ENCODE measurements around the gene PEX11G. TPM values are rescaled to one million over a fixed set of nuclear protein-coding genes. Genes with fewer than 3 reads are reported as not detected.
"Not testable (repeated sequence)": the region's sequence is repeated elsewhere in the genome, so short reads cannot be mapped to it uniquely, and the experiment has no call there.

Gene PEX11G
- total RNA-seq, 1 experiment from 2014 or later = 6.7 TPM

DNA sequence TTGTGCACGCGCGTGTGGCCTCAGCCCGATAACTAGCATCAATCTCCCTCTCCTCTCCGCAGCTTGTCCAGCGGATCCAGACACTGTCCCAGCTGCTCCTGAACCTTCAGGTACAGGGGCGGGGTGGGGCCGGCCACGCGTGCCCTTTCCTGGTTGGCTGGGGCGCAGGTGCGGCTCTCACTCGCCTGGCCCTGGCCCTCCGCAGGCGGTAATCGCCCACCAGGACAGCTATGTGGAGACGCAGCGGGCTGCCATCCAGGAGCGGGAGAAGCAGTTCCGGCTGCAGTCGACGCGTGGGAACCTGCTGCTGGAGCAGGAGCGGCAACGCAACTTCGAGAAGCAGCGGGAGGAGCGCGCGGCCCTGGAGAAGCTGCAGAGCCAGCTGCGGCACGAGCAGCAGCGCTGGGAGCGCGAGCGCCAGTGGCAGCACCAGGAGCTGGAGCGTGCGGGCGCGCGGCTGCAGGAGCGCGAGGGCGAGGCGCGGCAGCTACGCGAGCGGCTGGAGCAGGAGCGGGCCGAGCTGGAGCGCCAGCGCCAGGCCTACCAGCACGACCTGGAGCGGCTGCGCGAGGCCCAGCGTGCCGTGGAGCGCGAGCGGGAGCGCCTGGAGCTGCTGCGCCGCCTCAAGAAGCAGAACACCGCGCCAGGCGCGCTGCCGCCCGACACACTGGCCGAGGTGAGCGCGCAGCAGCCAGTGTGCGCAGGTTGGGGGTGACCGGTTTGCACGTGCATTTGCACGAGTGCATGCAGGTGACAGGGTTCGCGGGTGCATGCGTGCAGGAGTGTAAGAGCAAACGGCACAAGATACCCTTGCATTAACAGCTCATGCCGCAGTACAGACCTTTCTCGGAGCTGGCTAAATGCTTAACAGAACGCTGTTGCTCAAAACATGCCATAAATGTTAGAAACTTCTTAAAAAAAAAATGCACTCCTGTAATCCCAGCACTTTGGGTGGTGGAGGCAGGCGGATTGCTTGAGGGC is 21.5 kb downstream of the PEX11G start:
- no peak for DNase-seq (ENCODE audit: low spot score)

DNA sequence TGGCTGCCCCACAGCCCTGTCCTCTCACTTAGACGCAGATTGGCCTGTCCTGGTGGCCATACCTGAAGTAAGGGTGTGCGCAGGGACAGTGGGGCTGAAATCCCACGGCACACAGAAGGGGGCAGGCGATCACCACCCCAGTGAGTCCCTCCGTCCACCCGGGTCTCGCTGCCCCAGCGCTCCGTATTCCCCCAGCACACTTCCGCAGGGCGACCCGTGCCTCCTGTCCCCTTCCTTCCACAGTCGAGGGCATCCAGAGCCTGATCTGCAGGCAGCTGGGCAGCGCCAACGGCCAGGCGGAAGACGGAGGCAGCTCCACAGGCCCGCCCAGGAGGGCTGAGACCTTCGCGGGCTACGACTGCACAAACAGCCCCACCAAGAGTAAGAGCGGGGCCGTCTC is 25.3 kb downstream of the PEX11G start:
- no peak for DNase-seq (ENCODE audit: low spot score)

DNA sequence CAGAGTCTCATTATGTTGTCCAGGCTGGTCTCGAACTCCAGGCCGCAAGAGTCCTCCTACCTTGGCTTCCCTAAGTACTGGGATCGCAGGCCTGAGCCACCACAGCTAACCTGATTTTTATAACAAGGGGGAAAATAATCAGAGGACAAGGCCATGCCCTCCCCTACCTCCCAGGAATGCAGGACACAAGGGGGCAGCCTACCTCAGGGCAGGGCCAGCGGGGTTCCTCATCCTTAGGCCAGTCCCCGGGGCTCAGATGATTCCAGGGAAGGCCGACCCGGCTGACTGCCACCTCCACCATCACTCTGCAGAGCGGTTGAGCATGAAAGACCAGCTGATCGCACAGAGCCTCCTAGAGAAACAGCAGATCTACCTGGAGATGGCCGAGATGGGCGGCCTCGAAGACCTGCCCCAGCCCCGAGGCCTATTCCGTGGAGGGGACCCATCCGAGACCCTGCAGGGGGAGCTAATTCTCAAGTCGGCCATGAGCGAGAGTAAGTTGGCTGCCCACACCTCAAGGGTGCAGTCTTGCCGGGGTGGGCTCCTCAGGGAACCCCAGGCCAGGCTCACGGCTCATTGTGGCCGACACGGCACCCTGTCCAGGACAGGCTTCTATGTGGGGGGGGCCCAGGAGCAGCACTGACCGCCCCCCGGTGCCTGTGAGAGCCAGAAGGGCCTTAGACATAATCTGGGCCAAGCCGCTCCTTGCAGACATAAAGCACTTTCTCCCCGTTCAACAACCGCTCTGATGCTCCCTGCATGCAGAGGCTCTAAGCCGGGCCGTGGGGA is 26.8 kb downstream of the PEX11G start:
- DNase-seq (ENCODE audit: low spot score) = no peak

DNA sequence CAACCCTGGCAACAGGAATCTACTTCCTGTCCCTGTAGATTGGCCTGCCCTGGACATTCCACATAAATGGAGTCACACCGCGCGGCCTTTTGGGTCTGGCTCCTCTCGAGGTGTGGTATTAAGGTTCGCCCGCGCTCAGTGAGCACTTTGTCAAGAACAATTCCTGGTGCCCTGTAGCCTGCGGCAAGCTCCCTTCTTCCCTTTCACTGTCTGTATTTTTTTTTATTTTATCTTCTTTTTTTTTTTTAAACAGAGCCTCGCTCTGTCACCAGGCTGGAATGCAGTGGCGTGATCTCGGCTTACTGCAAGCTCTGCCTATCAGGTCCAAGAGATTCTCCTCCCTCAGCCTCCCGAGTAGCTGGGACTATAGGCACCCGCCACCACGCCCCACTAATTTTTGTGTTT is 28.3 kb downstream of the PEX11G start:
- peak; percentile 91 for DNase-seq (ENCODE audit: low spot score)

DNA sequence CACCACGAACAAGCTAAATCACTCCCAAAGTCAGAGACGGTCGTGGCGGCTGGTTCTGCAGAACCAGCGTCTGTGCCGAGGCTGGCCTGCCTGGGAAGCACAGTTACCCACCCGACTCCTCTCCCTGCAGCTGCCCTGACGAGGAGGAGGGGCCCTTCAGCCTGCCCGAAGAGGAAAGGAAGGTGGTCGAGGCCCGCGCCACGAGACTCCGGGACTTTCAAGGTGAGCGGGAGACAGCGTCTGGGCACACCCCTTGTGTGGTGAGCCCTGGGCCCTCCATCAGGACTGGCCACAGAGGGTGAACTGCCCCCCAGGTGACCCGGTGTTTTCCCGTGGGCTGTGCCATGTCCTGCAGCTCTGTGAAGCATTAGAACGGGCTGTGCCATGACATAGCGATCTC is 29.1 kb downstream of the PEX11G start:
- DNase-seq (ENCODE audit: low spot score) = no peak

DNA sequence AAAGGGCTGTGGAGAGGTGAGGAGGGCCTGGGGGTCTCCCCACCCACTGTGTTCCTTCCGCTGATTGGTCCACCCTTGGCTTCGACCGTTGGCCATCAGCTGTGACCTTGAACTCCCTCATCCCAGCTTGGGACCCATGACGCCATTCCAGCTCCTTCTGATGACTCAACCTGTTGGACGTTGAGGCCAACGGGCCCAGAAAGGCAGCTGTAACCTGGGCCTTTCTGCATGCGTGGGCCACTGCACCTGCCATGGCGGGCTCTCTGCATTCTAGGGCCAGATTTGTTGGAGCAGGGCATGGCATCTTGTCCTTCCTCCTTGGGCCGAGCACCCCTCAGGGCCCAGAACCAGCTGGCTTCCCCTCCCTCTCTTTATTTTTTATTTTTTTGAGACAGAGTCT is 30.2 kb downstream of the PEX11G start:
- DNase-seq (ENCODE audit: low spot score) = no peak

DNA sequence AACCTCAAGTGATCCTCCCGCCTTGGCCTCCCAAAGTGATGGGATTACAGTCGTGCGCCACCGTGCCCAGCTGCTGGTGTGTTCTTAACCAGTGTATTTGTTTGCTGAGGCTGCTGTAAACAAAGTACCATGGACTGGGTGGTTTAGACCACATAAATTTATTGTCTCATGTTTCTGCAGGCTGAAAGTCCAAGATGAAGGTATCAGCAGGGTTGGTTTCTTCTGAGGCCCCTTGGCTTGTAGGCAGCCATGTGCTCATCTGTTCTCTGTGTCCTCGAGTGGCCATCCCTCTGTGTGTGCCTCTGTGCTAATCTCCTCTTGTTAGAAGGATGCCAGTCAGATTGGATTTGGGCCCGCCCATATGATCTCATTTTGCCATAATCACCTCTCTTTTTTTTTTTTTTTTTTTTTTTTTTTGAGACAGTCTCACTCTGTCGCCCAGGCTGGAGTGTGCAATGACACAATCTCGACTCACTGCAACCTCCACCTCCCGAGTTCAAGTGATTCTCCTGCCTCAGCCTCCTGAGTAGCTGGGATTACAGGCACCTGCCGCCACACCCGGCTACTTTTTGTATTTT is 31.8 kb downstream of the PEX11G start:
- DNase-seq (ENCODE audit: low spot score) = peak; percentile 29

DNA sequence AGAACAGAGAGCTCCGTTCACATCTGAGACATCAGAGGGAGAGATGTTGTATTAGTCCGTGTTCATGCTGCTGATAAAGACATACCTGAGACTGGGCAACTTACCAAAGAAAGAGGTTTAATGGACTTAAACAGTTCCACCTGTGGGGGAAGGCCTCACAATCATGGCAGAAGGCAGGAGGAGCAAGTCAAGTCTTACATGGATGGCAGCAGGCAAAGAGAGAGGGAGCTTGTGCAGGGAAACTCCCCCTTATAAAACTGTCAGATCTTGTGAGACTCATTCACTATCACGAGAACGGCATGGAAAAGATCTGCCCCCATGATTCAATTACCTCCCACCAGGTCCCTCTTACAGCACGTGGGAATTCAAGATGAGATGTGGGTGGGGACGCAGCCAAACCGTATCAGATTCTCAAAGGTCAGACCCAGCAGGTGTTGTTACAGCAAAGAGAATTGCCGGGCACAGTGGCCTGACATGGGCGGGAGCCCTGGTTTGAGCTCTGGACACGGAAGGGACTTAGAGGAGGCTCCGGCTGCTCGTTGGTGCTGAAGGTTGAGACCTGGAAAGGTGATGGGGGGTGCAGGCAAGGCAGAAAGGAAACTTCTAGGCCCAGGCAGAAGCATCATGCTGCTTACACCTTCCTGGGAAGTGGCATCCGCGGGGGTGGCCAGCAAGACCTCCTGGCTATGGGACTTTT is 33.1 kb downstream of the PEX11G start:
- no peak for DNase-seq (ENCODE audit: low spot score)

DNA sequence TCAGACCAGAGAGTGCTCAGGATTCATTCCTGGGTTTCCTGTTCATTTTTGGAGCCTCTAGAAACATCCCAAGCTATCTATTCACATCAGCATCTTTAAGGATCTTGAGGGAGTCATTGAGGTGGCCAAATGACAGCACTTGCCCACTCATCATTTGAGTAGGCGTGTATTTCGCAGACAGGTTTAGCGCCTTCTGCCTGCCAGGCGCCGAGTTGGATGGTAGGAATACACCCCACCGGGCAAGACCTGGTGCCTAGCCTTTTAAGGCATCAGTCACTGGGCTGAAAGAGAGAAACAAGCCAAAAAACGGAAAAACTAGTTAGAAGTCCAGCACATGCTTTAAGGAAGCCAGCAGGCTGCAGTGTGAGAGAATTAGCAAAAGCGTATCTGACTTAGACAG is 33.8 kb downstream of the PEX11G start:
- no peak for DNase-seq (ENCODE audit: low spot score)

DNA sequence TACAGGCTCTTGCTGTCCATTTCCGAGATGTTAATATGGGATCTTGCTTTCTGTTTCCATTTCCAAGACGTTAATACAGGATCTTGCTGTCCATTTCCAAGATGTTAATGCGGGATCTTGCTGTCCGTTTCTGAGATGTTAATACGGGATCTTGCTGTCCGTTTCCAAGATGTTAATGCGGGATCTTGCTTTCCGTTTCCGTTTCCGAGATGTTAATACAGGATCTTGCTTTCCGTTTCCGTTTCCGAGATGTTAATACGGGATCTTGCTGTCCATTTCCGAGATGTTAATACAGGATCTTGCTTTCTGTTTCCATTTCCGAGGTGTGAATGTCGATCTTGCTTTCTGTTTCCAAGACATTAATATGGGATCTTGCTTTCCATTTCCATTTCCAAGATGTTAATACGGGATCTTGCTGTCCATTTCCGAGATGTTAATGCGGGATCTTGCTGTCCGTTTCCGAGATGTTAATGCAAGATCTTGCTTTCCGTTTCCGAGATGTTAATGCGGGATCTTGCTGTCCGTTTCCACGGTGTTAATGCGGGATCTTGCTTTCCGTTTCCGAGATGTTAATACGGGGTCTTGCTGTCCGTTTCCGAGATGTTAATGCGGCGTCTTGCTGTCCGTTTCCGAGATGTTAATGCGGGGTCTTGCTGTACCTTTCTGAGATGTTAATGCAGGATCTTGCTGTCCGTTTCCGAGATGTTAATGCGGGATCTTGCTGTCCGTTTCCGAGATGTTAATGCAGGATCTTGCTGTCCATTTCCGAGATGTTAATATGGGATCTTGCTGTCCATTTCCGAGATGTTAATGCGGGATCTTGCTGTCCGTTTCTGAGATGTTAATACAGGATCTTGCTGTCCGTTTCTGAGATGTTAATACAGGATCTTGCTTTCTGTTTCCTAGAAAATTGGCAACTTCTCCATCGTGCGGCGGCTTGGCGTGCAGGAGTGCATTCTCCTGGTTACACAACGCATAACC is 38.3 kb downstream of the PEX11G start:
- peak; percentile 33 for DNase-seq (ENCODE audit: low spot score)

DNA sequence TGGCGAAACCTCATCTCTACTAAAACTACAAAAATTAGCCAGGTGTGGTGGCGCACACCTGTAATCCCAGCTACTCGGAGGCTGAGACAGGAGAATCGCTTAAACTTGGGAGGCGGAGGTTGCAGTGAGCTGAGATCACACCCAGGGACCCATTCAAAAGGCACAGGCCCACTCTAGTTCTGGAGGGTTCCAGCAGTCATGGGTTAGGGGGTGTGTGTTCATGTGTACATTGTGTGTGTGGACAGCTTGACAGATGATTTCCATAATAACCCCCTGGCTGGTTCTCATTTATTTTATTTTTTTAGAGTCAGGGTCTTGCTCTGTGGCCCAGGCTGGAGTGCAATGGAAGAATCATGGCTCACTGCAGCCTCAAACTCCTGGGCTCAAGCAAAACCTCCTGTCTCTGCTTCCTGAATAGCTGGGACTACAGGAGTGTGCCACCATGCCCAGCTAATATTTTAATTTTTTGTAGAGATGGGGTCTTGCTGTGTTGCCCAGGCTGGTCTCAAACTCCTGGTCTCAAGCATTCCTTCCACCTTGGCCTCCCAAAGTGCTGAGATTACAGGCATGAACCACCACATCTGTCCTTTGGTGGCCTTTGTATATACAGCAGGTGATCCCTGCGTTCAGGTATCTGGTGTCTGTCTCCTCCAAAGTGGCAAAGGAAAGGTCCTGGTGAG is 39.3 kb downstream of the PEX11G start:
- not testable (repeated sequence) for DNase-seq (ENCODE audit: low spot score)

DNA sequence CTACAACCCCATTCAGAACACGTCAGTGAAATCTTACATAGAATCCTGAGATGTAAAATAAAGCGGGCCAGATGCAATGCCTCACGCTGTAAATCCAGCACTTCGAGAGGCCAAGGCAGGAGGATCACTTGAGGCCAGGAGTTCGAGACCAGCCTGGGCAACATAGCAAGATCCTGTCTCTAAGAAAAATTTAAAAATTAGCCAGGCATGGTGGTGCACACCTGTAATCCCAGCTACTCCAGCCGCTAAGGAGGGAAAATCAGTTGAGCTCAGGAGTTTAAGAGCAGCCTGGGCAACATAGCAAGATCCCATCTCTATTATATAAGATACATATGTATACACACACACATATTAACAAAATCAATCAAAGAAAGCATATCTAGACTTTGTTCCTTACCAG is 41.2 kb downstream of the PEX11G start:
- no peak for DNase-seq (ENCODE audit: low spot score)

DNA sequence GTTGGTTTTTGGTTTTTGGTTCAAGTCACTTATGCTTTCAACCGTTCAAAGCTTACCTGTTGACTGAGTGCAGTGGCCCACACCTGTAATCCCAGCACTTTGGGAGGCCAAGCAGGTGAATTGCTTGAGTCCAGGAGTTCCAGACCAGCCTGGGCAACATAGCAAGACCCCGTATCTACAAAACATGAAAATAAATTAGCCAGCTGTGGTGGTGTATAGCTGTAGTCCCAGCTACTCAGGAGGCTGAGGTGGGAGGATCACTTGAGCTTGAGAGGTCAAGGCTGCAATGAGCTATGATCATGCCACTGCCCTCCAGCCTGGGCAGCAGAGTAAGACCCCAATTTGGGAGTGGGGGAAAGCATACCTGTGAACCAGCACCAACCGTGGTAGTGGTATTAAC is 43.7 kb downstream of the PEX11G start:
- DNase-seq (ENCODE audit: low spot score) = no peak

DNA sequence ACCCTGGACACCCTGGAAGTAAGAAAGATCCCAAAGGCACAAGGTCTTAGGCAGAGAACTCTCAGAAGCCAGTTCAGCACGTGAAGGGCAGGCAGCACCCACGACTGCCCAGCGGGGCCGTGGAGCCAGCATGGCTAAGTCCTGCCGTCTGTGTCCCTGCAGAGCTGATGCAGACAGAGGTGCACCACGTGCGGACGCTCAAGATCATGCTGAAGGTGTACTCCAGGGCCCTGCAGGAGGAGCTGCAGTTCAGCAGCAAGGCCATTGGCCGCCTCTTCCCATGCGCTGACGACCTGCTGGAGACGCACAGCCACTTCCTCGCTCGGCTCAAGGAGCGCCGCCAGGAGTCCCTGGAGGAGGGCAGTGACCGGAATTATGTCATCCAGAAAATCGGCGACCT is 44.8 kb downstream of the PEX11G start:
- DNase-seq (ENCODE audit: low spot score) = no peak

DNA sequence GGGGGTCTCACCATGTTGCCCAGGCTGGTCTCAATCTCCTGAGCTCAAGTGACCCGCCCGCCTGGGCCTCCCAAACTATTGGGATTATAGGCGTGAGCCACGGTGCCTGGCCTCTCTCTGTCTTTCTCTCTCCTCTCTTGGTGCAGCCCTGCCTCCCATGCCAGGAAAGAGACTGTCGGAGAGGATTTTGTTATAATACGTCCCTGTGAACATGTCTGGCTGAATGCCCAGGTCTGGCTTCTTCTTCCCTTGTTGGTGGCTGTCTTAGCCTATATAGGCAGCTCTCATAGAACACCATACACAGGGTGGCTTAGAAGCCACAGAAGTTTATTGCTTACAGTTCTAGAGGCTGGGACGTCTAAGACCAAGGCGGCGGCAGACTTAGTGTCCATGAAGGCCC is 46.4 kb downstream of the PEX11G start:
- DNase-seq (ENCODE audit: low spot score) = no peak

DNA sequence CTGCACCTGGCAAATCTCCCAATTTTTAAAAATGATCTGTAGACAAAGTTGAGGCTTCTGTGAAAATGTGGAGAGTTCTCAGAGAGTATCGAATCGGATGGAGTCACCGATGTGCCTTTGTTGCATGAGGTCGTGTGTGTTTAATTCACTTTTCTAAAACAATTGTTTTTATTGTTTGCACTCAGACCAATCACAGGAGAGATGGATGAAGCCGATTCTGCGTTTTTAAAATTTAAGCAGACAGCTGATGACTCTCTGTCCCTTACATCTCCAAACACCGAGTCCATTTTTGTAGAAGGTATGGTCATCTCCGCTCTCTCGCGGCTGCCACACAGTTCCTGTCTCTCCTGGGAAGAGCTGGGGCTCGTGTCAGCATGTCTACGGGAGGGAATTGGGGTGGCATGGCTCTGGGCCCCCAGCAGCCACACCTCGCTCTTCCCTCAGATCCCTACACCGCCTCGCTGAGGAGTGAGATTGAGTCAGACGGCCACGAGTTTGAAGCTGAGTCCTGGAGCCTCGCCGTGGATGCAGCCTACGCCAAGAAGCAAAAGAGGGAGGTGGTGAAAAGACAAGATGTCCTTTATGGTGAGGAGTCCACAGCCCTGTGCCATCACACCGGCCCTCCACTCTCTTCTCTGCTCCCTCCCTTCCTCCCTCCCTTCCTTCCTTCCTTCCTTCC is 47.2 kb downstream of the PEX11G start:
- DNase-seq (ENCODE audit: low spot score) = no peak

DNA sequence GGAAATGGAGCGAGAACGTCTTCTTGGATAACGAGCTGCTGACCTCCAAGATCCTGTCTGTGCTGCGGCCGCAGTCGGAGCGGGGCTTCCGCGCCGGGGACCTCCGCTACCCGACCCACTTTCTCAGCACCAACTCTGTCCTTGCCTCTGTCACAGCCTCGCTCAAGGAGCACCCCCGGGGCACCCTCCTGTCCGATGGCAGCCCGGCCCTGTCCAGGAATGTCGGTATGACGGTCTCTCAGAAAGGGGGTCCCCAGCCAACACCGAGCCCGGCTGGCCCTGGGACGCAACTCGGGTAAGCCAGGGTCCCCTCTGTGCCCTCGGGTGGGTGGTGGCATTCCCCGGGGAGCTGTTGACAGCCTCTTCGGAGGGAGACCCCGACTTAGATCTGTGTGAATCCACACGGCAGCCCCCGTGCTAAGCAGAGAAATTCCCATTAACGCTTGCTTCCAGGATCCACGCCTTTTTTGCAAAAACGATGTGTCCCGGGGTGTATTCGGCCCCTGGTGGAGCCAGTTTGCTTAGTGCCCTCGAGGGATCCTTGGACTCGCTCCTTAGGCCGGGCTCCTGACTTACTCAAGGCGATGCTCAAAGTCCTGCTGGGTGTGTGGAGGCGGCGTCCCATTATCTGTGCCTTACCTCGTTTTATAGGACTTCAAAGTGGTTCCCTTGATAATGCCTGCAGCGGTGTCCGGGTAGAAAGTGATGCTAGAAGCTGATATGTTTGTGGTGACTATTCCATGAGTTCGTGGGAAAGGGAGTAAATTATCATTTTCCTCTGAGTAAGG is 48.5 kb downstream of the PEX11G start:
- DNase-seq (ENCODE audit: low spot score) = no peak

DNA sequence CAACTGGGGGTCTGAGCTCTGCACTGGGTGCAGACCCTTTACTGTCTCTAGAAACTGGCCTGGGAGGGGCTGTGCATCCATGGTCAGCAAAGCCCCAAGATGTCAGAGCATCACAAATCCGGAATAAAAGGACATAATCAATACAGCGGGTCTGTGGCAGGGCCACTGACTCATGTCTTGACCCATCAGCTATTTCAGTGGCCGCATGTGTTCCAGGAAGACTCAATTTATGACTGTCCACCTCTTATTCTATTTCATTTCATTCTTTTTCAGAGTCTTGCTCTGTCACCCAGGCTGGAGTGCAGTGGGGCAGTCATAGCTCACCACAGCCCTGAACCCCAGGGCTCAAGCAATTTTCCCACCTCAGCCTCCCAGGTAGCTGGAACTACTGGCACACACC is 53.2 kb downstream of the PEX11G start:
- no peak for DNase-seq (ENCODE audit: low spot score)

DNA sequence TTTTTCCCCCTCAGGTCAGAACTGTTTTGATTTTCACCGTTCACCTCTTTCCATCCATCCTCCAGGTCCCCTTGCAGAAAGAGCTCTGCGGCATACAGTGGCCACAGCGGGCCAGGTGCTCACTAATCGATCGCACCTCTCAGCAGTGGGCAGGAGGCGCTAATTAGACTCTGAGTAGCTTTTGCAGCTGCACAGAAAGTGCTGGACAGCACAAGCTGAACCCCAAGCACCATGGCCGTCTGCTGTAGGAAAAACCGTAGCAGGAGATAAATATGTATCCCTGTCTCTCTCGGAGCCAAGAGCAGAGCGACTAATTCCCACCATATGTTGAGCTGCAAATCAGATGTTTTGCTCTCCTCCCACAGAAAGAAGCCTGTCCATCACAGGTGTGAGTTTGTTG is 54.4 kb downstream of the PEX11G start:
- no peak for DNase-seq (ENCODE audit: low spot score)
